HL-60/S4 treated with retinoic acid at 250 ng/mL for 4 days and 3 days (cell line): ENCODE results near the gene BTNL9.
"Not testable (repeated sequence)": the region's sequence is repeated elsewhere in the genome, so short reads cannot be mapped to it uniquely, and the experiment has no call there.

Source experiments
- in situ Hi-C: fragments of 300-500 bp; cut with MboI; formaldehyde crosslinking; loops from 2 replicates; pipeline ENCODE4 v1.7.0; 2022; ENCODE audit warnings: low sequenced_read_pairs

BTNL9 gene

GRCh38 chr5:181039931-181040630 is at the start of gene BTNL9:
TSS of gene BTNL9 (plus strand) at chr5:181040266. CDS start at chr5:181045490, 5,224 bp downstream.
- in situ Hi-C loops: no loop called here

- in situ Hi-C loops: no loop called here
These were observed 49.2 kb upstream of the BTNL9 start for GRCh38 chr5:180990882-180991242.

- in situ Hi-C loops: no loop called here
These were observed 38.1 kb upstream of the BTNL9 start for GRCh38 chr5:181001947-181002346.

- in situ Hi-C loops: no loop called here
These were observed 34.3 kb upstream of the BTNL9 start for GRCh38 chr5:181005791-181006190.

- in situ Hi-C loops: no loop called here
These were observed 31.9 kb upstream of the BTNL9 start for GRCh38 chr5:181008136-181008535.

- in situ Hi-C loops: not testable (repeated sequence)
These were observed 30.0 kb upstream of the BTNL9 start for GRCh38 chr5:181010018-181010417.

GRCh38 chr5:181014654-181015053 is 25.4 kb upstream of the BTNL9 start:
- in situ Hi-C loops: not testable (repeated sequence)

GRCh38 chr5:181017448-181017847 is 22.6 kb upstream of the BTNL9 start:
- in situ Hi-C loops: not testable (repeated sequence)

- in situ Hi-C loops: no loop called here
These were observed 19.4 kb upstream of the BTNL9 start for GRCh38 chr5:181020688-181021087.

- in situ Hi-C loops: no loop called here
These were observed 15.6 kb upstream of the BTNL9 start for GRCh38 chr5:181024245-181025064.

- in situ Hi-C loops: no loop called here
These were observed 12.5 kb upstream of the BTNL9 start for GRCh38 chr5:181027452-181028031.

GRCh38 chr5:181028032-181028819 is 11.8 kb upstream of the BTNL9 start:
- in situ Hi-C loops: no loop called here

GRCh38 chr5:181031716-181032115 is 8.3 kb upstream of the BTNL9 start:
- in situ Hi-C loops: no loop called here

GRCh38 chr5:181035991-181036815 is 3.9 kb upstream of the BTNL9 start:
- in situ Hi-C loops: no loop called here

- in situ Hi-C loops: no loop called here
These were observed 3.2 kb upstream of the BTNL9 start for GRCh38 chr5:181036816-181037364.

- in situ Hi-C loops: no loop called here
These were observed 2.7 kb upstream of the BTNL9 start for GRCh38 chr5:181037365-181037861.

- in situ Hi-C loops: no loop called here
These were observed 595 bp upstream of the BTNL9 start for GRCh38 chr5:181039471-181039870.

- in situ Hi-C loops: no loop called here
These were observed 522 bp downstream of the BTNL9 start for GRCh38 chr5:181040631-181040945.

- in situ Hi-C loops: no loop called here
These were observed 977 bp downstream of the BTNL9 start for GRCh38 chr5:181041043-181041442.
